ENCODE data around the gene FILIP1L. TPM values are rescaled to one million over a fixed set of nuclear protein-coding genes. Genes with fewer than 3 reads are reported as not detected.

Gene FILIP1L
- 5.0 and 5.5 TPM in 2 replicates for total RNA-seq

GRCh38 chr3:100114413-100115030 lies at the start of gene FILIP1L:
Gene FILIP1L, minus strand, starts transcription at chr3:100114501.
- intact Hi-C loops (cut with micrococcal nuclease) = no loop called here

DNA sequence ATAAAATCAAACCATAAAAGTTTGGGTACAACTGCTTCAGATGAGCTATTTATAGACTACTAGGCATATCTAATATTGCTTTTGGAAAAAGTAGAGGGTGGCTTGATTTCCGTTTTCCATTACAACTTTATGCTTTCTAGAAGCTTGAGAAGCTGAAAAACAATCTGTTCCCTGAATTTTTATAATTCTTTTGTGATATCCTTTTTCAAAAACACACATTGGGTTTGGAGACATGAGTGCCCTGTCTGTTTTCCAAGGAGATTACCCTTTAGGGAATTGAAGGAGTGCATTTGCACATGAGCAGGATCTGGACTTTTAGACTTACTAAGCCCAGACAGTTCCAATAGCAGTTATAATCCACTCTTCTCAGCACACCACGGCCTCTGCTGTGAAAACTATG lies 49.5 kb upstream of the FILIP1L start:
- intact Hi-C loops (cut with micrococcal nuclease) = no loop called here

DNA sequence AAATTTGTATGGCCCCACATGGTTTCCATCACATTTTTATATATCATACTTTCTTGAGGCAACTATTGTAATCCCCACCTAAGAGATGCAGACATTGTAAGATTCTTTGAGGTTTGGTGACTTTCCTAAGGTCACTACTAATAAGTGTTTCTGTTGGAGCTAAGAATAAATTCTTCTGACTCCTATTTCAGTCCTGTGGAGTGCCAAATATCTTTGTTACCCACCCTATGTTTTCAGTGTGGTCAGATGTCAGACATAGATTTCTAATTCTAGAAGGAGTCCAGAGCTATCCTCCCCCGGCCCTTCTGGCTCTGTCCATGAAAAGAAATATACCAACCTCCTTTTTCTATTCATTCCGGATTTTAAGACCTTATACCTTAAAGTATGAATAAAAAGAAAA lies 46.2 kb upstream of the FILIP1L start:
- intact Hi-C loops (cut with micrococcal nuclease) = no loop called here

DNA sequence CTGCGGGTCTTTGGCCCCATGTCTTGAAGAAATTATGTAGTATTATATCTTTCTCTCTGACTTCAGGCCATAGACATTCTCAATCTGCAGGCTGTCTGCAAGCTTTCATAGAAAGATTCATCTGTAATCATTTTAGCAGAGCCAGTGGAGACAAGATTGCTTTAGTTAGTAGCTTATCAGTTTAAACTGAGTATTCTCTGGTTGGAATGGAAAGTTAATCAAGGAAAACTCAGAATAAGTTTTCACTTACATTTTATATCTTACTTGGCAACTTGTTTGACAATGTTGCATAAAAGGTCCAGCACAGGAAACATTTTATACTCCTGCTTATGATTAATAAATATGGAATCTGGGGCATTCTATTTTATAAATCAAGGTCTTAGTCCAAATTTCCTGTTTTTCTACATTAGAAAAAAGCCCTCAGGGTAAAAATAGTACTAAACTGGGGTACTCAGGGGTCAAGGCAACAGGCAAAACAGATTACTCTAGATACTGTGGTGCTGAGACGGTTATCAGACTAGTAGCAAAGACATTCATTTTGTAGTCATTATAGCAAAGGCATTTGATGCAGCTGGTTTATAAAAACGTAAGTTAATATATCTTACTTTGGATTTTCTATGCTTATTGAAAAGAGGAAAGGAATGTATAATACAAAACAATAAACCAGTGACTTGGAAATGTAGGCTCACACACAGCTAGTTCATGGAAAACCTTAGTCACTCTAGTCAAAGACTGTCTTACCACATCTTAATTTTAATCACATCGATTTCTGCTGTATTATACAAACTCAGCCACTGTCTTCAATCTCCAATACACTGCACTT lies 45.2 kb upstream of the FILIP1L start:
- intact Hi-C loops (cut with micrococcal nuclease) = no loop called here

- intact Hi-C loops (cut with micrococcal nuclease) = no loop called here
Measured at GRCh38 chr3:100158918-100159330, 44.6 kb upstream of the FILIP1L start.

DNA sequence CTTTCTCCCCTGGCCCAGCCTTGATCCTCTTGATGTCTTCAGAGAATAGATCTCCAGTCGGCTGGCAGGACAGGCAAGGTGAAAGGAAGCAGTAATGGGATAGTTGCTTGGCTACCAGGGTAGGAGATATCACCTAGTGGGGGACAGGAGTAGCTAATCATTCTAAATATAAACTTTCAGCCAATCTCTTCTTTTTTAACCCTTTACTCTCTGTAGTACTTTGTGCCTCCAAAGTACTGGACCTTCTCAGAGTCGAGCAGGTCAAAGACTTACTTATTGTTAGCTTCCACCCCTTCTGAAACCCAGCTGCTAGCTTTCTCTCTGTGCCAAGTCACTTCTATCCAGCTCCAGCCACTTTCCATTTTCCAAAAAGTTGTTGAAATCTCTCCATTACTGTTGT lies 43.4 kb upstream of the FILIP1L start:
- intact Hi-C loops (cut with micrococcal nuclease) = no loop called here

DNA sequence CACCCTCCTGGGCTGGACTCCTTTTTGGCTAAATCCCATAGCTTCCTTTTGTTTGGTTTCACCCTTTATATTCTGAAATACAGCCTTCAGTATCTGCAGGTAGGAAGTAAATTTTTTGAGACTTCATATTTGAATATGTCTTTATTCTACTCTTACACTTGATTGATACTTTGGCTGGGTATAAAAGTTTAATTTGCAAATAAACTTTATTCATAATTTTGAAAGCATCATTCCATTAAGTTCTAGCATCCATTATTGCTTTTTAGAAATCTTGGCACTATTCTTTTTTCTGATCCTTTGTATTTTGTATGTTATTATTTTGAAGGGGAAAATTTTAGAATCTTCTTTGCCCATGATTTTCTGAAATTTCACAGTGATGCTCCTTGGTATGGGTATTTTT lies 41.3 kb upstream of the FILIP1L start:
- intact Hi-C loops (cut with micrococcal nuclease) = no loop called here

DNA sequence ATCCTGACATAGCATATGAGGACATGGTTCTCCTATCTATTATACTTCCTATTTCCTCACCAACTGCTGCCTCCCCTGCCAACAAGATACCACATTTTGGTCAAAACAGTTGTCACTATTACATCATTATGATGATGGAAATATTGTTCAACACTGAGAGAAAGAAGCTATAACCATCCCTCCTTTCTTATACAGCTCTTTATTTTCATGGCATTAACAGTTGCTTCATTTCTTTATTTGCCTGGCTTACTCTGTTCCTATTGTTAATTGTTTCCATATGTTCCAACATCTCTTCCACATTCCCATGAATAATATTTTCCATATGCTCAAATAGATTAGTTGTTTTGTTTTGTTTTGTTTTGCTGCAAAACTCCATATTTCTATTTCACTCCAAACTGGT lies 40.8 kb upstream of the FILIP1L start:
- intact Hi-C loops (cut with micrococcal nuclease) = no loop called here

- intact Hi-C loops (cut with micrococcal nuclease) = no loop called here
Measured at GRCh38 chr3:100154171-100154570, 39.9 kb upstream of the FILIP1L start.

DNA sequence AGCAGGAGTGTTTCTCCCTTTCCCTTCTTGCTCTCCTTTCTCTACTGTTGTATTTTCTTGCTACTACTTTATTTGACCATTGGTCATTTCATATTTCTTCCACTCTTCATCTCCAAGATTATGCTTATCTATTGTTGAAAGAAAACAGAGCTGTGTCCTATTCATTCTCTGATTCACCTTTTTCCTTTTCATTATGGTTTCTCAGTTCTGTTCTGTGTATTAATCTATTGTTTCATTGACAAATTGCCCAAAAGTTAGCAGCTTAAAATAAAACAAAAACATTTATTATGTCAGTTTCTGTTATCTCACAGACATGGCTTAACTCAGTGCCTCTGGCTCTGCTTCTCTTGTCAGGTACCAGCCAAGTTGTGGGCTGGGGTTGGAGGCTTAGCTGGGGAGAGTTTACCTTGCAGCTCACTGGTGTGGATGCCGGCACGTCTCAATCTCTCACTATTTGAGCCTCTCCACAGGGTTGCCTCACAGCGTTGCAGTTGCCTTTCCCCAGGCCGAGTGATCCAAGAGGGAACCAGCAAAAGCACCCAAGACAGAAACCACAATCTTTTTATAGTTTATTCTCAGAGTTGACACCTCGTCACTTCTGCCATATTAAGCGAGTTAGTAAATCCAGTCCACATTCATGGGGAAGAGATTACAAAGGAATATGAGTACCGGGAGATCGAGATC lies 36.9 kb upstream of the FILIP1L start:
- intact Hi-C loops (cut with micrococcal nuclease) = no loop called here

- intact Hi-C loops (cut with micrococcal nuclease) = no loop called here
Measured at GRCh38 chr3:100150473-100150872, 36.2 kb upstream of the FILIP1L start.

- intact Hi-C loops (cut with micrococcal nuclease) = no loop called here
Measured at GRCh38 chr3:100149713-100150415, 35.6 kb upstream of the FILIP1L start.

GRCh38 chr3:100149130-100149529 lies 34.8 kb upstream of the FILIP1L start:
- intact Hi-C loops (cut with micrococcal nuclease) = no loop called here

GRCh38 chr3:100144255-100144866 lies 30.1 kb upstream of the FILIP1L start:
- intact Hi-C loops (cut with micrococcal nuclease) = loop anchor here (1.0 to 5.0 kb wide), 2 partner anchors 71 to 302 kb away; no protein-coding TSS in a partner anchor

DNA sequence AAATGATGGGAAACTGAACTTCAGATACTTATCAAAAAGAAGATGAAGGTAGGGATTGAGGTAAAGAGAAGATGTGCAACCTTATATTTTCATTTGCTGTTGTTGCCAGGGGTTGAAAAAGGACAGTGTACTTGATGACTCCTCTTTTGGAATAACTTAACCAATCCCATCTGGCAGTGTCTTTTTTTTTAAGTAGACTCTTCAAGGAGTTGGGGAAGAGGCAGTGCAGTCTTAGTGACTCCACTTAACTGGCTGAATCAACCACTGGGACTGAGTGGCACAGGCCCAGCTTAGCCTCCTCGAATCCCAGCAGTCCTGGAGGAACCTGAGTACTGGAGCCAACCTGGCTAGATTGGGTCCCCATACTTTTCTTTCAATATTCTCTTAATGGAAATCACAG lies 27.3 kb upstream of the FILIP1L start:
- intact Hi-C loops (cut with micrococcal nuclease) = loop anchor here (5.0 kb wide), 1 partner anchor 299 kb away; no protein-coding TSS in a partner anchor

GRCh38 chr3:100140976-100141375 lies 26.7 kb upstream of the FILIP1L start:
- intact Hi-C loops (cut with micrococcal nuclease) = loop anchor here (5.0 kb wide), 1 partner anchor 299 kb away; no protein-coding TSS in a partner anchor

GRCh38 chr3:100136921-100137320 lies 22.6 kb upstream of the FILIP1L start:
- intact Hi-C loops (cut with micrococcal nuclease) = no loop called here

DNA sequence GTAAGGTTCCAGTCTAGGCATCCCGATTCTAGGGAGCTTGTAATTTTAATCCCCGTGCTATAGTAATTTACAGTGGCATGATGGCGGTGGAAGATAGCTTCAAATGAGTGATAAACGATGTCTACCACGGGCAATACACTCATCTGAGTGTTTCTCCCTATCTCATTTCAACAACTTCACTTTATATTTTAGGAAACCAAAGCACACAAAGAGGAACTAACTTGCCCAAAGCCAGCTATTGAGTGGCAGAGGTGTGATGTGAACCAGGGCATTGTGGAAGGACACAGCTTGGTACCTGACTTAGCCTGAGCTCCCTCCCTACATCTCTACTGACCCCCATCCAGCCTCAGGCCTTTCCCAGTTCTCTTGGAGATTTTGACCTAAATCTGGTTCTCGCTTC lies 16.9 kb upstream of the FILIP1L start:
- intact Hi-C loops (cut with micrococcal nuclease) = no loop called here

DNA sequence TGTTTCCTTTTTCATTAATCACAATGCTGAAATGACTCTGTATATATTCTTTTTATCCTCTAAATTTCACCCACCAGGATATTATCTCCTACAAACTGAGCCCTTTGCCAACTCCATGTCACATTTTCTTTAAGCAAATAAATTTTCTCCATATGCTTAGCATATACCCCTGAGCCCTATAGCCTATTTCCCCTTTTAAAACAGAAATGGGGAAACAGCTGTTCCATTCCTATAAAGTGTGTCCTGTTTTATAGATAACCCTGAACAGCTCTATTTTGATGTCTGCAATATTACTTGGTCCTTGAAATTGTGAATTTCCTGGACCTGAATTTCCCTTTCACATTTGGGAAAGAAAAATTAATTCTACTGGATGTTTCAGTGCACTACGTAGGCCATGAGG lies 15.6 kb upstream of the FILIP1L start:
- intact Hi-C loops (cut with micrococcal nuclease) = no loop called here

GRCh38 chr3:100128565-100128964 lies 14.3 kb upstream of the FILIP1L start:
- intact Hi-C loops (cut with micrococcal nuclease) = no loop called here

DNA sequence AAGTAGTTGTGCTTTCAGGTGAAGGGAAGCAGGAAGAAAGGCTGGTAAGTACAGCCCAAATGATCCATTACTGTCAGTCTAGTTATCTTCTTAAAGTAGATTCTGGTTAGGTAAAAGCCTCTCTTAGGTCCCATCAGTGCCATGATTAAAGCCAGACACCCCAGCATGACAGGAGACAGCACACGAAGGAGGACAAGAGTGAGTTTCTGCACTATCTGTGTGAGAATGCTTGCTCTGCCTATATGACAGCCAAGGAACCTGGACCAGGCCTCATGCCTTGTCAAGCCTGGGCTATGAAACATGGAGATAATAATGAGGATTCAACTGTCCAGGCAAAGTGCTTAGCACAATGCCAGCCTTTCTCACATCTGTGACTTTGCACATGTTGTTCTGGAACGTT lies 13.5 kb upstream of the FILIP1L start:
- intact Hi-C loops (cut with micrococcal nuclease) = no loop called here
